ENCODE data around the gene GLP1R.
"Not testable (repeated sequence)": the region's sequence is repeated elsewhere in the genome, so short reads cannot be mapped to it uniquely, and the experiment has no call there.

Gene GLP1R

DNA sequence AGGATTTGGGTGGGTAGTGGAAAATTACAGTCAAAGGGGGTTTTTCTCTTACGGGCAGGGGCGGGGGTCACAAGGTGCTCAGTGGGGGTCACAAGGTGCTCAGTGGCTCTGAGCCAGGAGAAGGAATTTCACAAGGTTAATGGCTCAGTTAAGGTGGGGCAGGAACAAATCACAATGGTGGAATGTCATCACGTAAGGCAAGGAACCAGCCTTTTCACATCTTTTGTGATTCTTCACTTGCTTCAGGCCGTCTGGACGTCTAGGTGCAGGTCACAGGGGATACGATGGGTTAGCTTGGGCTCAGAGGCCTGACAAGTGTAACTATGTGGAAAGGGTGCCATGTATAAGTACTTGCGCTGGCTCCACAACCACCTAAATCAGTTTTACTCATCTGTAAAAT is 87.6 kb downstream of the GLP1R start:
- DNase-seq = not testable (repeated sequence)

GRCh38 chr6:39137245-39137644 is 88.7 kb downstream of the GLP1R start:
- DNase-seq = no peak
